GM12878 (cell line): ENCODE data around the gene RNF34. TPM values are rescaled to one million over a fixed set of nuclear protein-coding genes. Genes with fewer than 3 reads are reported as not detected.

ENCODE experiments used
- ATAC-seq: fragments of 200-7000 bp; cut with Tn5 transposase; 3 replicates; pipeline ENCODE4 v1.9.1; 2020; ENCODE audit warnings: mild to moderate bottlenecking, moderate library complexity
- BruUV-seq: library from RNA; stranded (reverse); fragments of 400-500 nt; replicated peaks from 2 replicates; lab custom pipeline; 2021; lab: Mats Ljungman, UMichigan
- CTCF ChIA-PET: fragments of 300-600 bp; sonication (Branson Sonifier 250); formaldehyde crosslinking; extraction: SDS; loops from one replicate; lab custom pipeline; 2021; ENCODE audit warnings: inconsistent platforms; lab: Yijun Ruan, JAX
- POLR2A ChIA-PET: fragments of 350-600 bp; formaldehyde crosslinking; extraction: SDS; loops from one replicate; lab custom pipeline; 2021; ENCODE audit warnings: inconsistent platforms; lab: Charles Lee
- RAD21 ChIA-PET: fragments of 300-600 bp; sonication (Branson Sonifier 250); formaldehyde crosslinking; loops from one replicate; lab custom pipeline; 2023; ENCODE audit warnings: antibody characterized with exemption; ENCODE audit not compliant: unreplicated experiment; lab: Charles Lee
- SMC1A ChIA-PET: fragments of 300-600 bp; sonication (Branson Sonifier 250); formaldehyde crosslinking; loops from one replicate; lab custom pipeline; 2023; ENCODE audit not compliant: unreplicated experiment, uncharacterized antibody; lab: Charles Lee
- DNase-seq: peaks from one replicate; pipeline ENCODE4 v3.0.0-alpha.2; 2011; ENCODE audit warnings: low read depth, low spot score
- FAIRE-seq: peaks from 3 replicates; lab custom pipeline; 2011; peaks lifted over from hg19 to GRCh38; lab: Jason Lieb, UNC
- H2AFZ ChIP-seq: 2 replicates; pipeline ENCODE4 v1.6.0; 2011; ENCODE audit warnings: low read depth, low read length, control low read depth; ENCODE audit not compliant: control insufficient read depth
- H3K27ac ChIP-seq: 2 replicates; pipeline ENCODE4 v1.5.1; 2011; ENCODE audit warnings: control low read depth; ENCODE audit not compliant: control insufficient read depth, insufficient read depth
- H3K27me3 ChIP-seq, 2 experiments: replicated peaks in 1 of 2; 2 replicates each; pipeline versions ENCODE4 v1.6.0 to v1.6.1; 2011; ENCODE audit warnings: low read length in 1 of 2; ENCODE audit not compliant: control insufficient read depth in 2 of 2, insufficient read depth in 2 of 2
- H3K36me3 ChIP-seq, 2 experiments: 2 replicates each; pipeline ENCODE4 v1.5.1; 2011; ENCODE audit warnings: low read length in 1 of 2; ENCODE audit not compliant: control insufficient read depth in 2 of 2, insufficient read depth in 2 of 2
- H3K4me1 ChIP-seq: 2 replicates; pipeline ENCODE4 v1.6.1; 2011; ENCODE audit warnings: mild to moderate bottlenecking, low read length, moderate library complexity, mixed read lengths; ENCODE audit not compliant: control insufficient read depth, insufficient read depth
- H3K4me2 ChIP-seq: 2 replicates; pipeline ENCODE4 v1.6.0; 2011; ENCODE audit warnings: control low read depth; ENCODE audit not compliant: control insufficient read depth, insufficient read depth
- H3K4me3 ChIP-seq: fragments of 200-600 bp; sonication (generic); 2 replicates; pipeline ENCODE4 v1.5.1; 2016
- H3K79me2 ChIP-seq: 2 replicates; pipeline ENCODE4 v1.6.0; 2011; ENCODE audit warnings: low read length; ENCODE audit not compliant: control insufficient read depth, insufficient read depth
- H3K9ac ChIP-seq: 2 replicates; pipeline ENCODE4 v1.8.0; 2011; ENCODE audit warnings: low read length, control low read depth, mixed read lengths; ENCODE audit not compliant: control insufficient read depth, insufficient read depth
- H3K9me3 ChIP-seq: replicated peaks from 3 replicates; pipeline ENCODE4 v1.5.1; 2011; ENCODE audit warnings: mild to moderate bottlenecking, low read length; ENCODE audit not compliant: control insufficient read depth, insufficient read depth
- H4K20me1 ChIP-seq: 2 replicates; pipeline ENCODE4 v1.6.0; 2011; ENCODE audit not compliant: control insufficient read depth, insufficient read depth
- BACH1 ChIP-seq: fragments of 450-650 bp; IDR thresholded peaks from 2 replicates; pipeline ENCODE4 v1.6.1; 2017; ENCODE audit warnings: mild to moderate bottlenecking, borderline replicate concordance
- BCL11A ChIP-seq: IDR thresholded peaks from 2 replicates; pipeline ENCODE4 v1.6.1; 2011; ENCODE audit warnings: low read depth, low read length
- BHLHE40 ChIP-seq, 2 experiments: fragments of 450-650 bp in 1 of 2; IDR thresholded peaks; 2 replicates each; pipeline ENCODE4 v1.6.1; 2011 to 2017; ENCODE audit warnings: low read depth in 2 of 2, borderline replicate concordance in 1 of 2, improper control_type of control experiment in 1 of 2, low read length in 1 of 2, mild to moderate bottlenecking in 1 of 2
- EED ChIP-seq: sonication (generic); IDR thresholded peaks from 2 replicates; pipeline ENCODE4 v1.6.1; 2016; ENCODE audit warnings: antibody characterized with exemption, low read depth
- ETV6 ChIP-seq, 2 experiments: fragments of 450-650 bp in 1 of 2; IDR thresholded peaks in 1 of 2; conservative IDR thresholded peaks in 1 of 2; 2 replicates each; pipeline ENCODE4 v1.6.1; 2014; ENCODE audit warnings: antibody characterized with exemption in 1 of 2, borderline replicate concordance in 1 of 2, low read depth in 1 of 2, mild to moderate bottlenecking in 1 of 2, moderate library complexity in 1 of 2
- GATAD2B ChIP-seq: fragments of 450-650 bp; conservative IDR thresholded peaks from 2 replicates; pipeline ENCODE4 v1.6.1; 2017; ENCODE audit warnings: low read depth, mild to moderate bottlenecking, moderate library complexity
- IKZF2 ChIP-seq, 2 experiments: fragments of 450-650 bp; IDR thresholded peaks; 2 replicates each; pipeline ENCODE4 v1.6.1; 2017; ENCODE audit warnings: mild to moderate bottlenecking in 2 of 2, moderate library complexity in 2 of 2
- MLLT1 ChIP-seq: fragments of 450-650 bp; IDR thresholded peaks from 2 replicates; pipeline ENCODE4 v1.6.1; 2016; ENCODE audit warnings: mild to moderate bottlenecking
- MYB ChIP-seq: fragments of 150-350 bp; IDR thresholded peaks from 2 replicates; pipeline ENCODE4 v1.6.1; 2014; ENCODE audit warnings: mild to moderate bottlenecking, low read depth, low read length, borderline replicate concordance
- NFXL1 ChIP-seq: fragments of 450-650 bp; IDR thresholded peaks from 2 replicates; pipeline ENCODE4 v1.6.1; 2017; ENCODE audit warnings: antibody characterized with exemption, mild to moderate bottlenecking, borderline replicate concordance
- NR2C1 ChIP-seq: fragments of 450-650 bp; IDR thresholded peaks from 2 replicates; pipeline ENCODE4 v1.6.1; 2017; ENCODE audit warnings: antibody characterized with exemption, mild to moderate bottlenecking, moderate library complexity
- RUNX3 ChIP-seq: IDR thresholded peaks from 2 replicates; pipeline ENCODE4 v1.6.1; 2012; ENCODE audit warnings: low read length, inconsistent platforms
- SPI1 ChIP-seq: IDR thresholded peaks from 2 replicates; pipeline ENCODE4 v1.6.1; 2011; ENCODE audit warnings: low read depth, mild to moderate bottlenecking, low read length, moderate library complexity, borderline replicate concordance; ENCODE audit not compliant: insufficient read depth
- ZNF217 ChIP-seq: fragments of 450-650 bp; IDR thresholded peaks from 2 replicates; pipeline ENCODE4 v1.6.1; 2017; ENCODE audit warnings: antibody characterized with exemption, mild to moderate bottlenecking
- ZNF384 ChIP-seq: IDR thresholded peaks from 2 replicates; pipeline ENCODE4 v1.6.1; 2012; ENCODE audit warnings: low read depth, mild to moderate bottlenecking, low read length, improper control_type of control experiment, borderline replicate concordance
- WGBS: methylation state at CpG from one replicate; pipeline ENCODE4 v1.1.6; 2016; ENCODE audit warnings: low lambda C conversion rate; ENCODE audit not compliant: insufficient replicate concordance, insufficient coverage; ENCODE audit errors: missing lambda C conversion rate; 5-methylcytosine and 5-hydroxymethylcytosine counted together
- in situ Hi-C: fragments of 300-500 bp; cut with MboI; formaldehyde crosslinking; loops from 9 replicates; pipeline ENCODE4 v1.14.3; 2018; ENCODE audit warnings: mixed read lengths
- intact Hi-C: fragments of 100-400 bp; cut with micrococcal nuclease; formaldehyde crosslinking; loops from one replicate; pipeline ENCODE4 v1.14.2; 2022; ENCODE audit not compliant: unreplicated experiment
- polyA plus RNA-seq, 11 experiments: library from polyadenylated mRNA; depleted of rRNA in 4 of 11; unstranded in 6 of 11; stranded (reverse) in 5 of 11; fragments of >200 nt; fragmentation: Nextera tagmentation in 4 of 11; fragmentation: Illumina TruSeq in 1 of 11; extraction: Ambion mirVana in 4 of 11; extraction: Trizol in 1 of 11; gene quantifications; 1 replicate in 1 of 11; 2 replicates in 10 of 11; pipeline versions ENCODE4 v1.2.1 to v1.2.3, GENCODE V29; 2011 to 2016; ENCODE audit warnings: inconsistent platforms in 2 of 11, missing spikeins in 2 of 11, low read depth in 1 of 11
- total RNA-seq, 4 experiments: library from RNA; depleted of rRNA in 3 of 4; stranded (reverse); fragments of >200 nt in 3 of 4; fragmentation: Illumina TruSeq in 1 of 4; extraction: Trizol in 1 of 4; gene quantifications; 2 replicates each; pipeline versions ENCODE4 v1.2.1 to v1.2.3, GENCODE V29; 2013 to 2021
- TF ChIP-seq, protein P1 (sequence below): fragments of 450-650 bp; conservative IDR thresholded peaks from 2 replicates; pipeline ENCODE4 v1.6.1; 2017; ENCODE audit warnings: mild to moderate bottlenecking, moderate library complexity

The RNF34 gene
- total and polyA plus RNA-seq, 10 of the 15 experiments (the other 5 are each of a cell fraction or from before 2014, with no cell fraction given), result 63.6 to 199 (median 115) TPM

GRCh38 chr12:121464331-121464730 lies 64.4 kb downstream of the RNF34 start (continued):
- no peak for TF ChIP-seq ETV6 (conservative IDR thresholded peaks at IDR 0.05 in 1 of 2, IDR thresholded peaks at IDR 0.05 in 1 of 2; ENCODE audit: borderline replicate concordance in 1 of 2, low read depth in 1 of 2)
- no peak for TF ChIP-seq NFXL1
- TF ChIP-seq BCL11A, result no peak
- TF ChIP-seq BHLHE40 (IDR thresholded peaks at IDR 0.05; ENCODE audit: borderline replicate concordance in 1 of 2, low read depth in 2 of 2, low read length in 1 of 2), result no peak

- Histone ChIP-seq H3K9me3 (no peaks in the 10 kb centered on the region), H3K4me3 (peak overlapping the region; percentile 63), H3K4me2 (peak overlapping the region; percentile 95), H3K27me3 (no peaks in the 10 kb centered on the region), H3K79me2 (peaks cover 54% of the 10 kb centered on the region), H3K9ac (peak overlapping the region; percentile 87), H3K27ac (peak overlapping the region; percentile 65), H3K4me1 (peaks cover 9% of the 10 kb centered on the region), H4K20me1 (peaks cover 11% of the 10 kb centered on the region; the same call in 1 of the 2 replicates), H3K36me3 (peaks cover 2 to 3% of the 10 kb centered on the region in 2 experiments; a peak in 2 of 4 replicates), H2AFZ (peak overlapping the region; percentile 37)
- WGBS, result 4% methylated on average over 47 of the region's 70 CpGs
- no peak for DNase-seq
- intact Hi-C loops, result no loop called here
- in situ Hi-C loops, result no loop called here
- ChIA-PET SMC1A (no interaction called here), RAD21 (no interaction called here), CTCF (interaction anchor here (0.7 to 1.9 kb wide), 2 partner anchors 23 to 239 kb away, joined by 3 to 5 read pairs; no protein-coding TSS in a partner anchor), POLR2A (no interaction called here)
- TSS peak; percentile 59 for BruUV-seq
- ATAC-seq, result 0 out of 3 replicates have a peak, but pooled peaks have one; percentile 3
- peak; percentile 59 for TF ChIP-seq GATAD2B
- peak; percentile 51; the same call in 1 of the 2 replicates for TF ChIP-seq BACH1
- peak; percentile 66 for TF ChIP-seq ZNF384
- TF ChIP-seq EED, result no peak
- peak; percentile 73 for TF ChIP-seq MLLT1
- TF ChIP-seq SPI1, result peak; percentile 88
- TF ChIP-seq IKZF2 (IDR thresholded peaks at IDR 0.05), result 0 out of 4 replicates have a peak, but pooled peaks of 1 of the 2 experiments have one; percentile 13
- no peak for TF ChIP-seq NR2C1
- TF ChIP-seq ZNF217, result no peak
- peak; percentile 48 for TF ChIP-seq RUNX3
- TF ChIP-seq, protein P1, sequence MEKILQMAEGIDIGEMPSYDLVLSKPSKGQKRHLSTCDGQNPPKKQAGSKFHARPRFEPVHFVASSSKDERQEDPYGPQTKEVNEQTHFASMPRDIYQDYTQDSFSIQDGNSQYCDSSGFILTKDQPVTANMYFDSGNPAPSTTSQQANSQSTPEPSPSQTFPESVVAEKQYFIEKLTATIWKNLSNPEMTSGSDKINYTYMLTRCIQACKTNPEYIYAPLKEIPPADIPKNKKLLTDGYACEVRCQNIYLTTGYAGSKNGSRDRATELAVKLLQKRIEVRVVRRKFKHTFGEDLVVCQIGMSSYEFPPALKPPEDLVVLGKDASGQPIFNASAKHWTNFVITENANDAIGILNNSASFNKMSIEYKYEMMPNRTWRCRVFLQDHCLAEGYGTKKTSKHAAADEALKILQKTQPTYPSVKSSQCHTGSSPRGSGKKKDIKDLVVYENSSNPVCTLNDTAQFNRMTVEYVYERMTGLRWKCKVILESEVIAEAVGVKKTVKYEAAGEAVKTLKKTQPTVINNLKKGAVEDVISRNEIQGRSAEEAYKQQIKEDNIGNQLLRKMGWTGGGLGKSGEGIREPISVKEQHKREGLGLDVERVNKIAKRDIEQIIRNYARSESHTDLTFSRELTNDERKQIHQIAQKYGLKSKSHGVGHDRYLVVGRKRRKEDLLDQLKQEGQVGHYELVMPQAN, result 0 out of 2 replicates have a peak, but pooled peaks have one; percentile 44
- TF ChIP-seq MYB, result no peak
- FAIRE-seq, result peak; percentile 38
Observed at GRCh38 chr12:121465921-121466793, 66.2 kb downstream of the RNF34 start.
